Neural cell (in vitro differentiated cells): Measurements from ENCODE around the gene NAT9. TPM values are rescaled to one million over a fixed set of nuclear protein-coding genes. Genes with fewer than 3 reads are reported as not detected.

ENCODE experiments used
- H2AFZ ChIP-seq: fragments of 200-600, 300-800 bp; sonication (generic), shearing (Covaris generic); 2 replicates; pipeline ENCODE4 v1.6.0; 2014; ENCODE audit warnings: low read depth, mild to moderate bottlenecking, antibody characterized with exemption, low read length, moderate library complexity
- H3F3A ChIP-seq: fragments of 200-600 bp; shearing (Covaris generic); 2 replicates; pipeline ENCODE4 v1.6.1; 2016; ENCODE audit warnings: mild to moderate bottlenecking, moderate library complexity, mixed read lengths, antibody characterized with exemption, low read length; ENCODE audit not compliant: insufficient read depth, poor library complexity, severe bottlenecking
- H3K27ac ChIP-seq: fragments of 200-600, 300-800 bp; sonication (generic), shearing (Covaris generic); 2 replicates; pipeline ENCODE4 v1.5.1; 2014; ENCODE audit warnings: mild to moderate bottlenecking, low read length, moderate library complexity
- H3K27me3 ChIP-seq: fragments of 300-800, 200-600 bp; sonication (generic), shearing (Covaris generic); 2 replicates; pipeline ENCODE4 v1.6.0; 2014; ENCODE audit warnings: mild to moderate bottlenecking, low read depth, low read length, moderate library complexity; ENCODE audit not compliant: insufficient read depth
- H3K36me3 ChIP-seq: fragments of 300-800, 200-600 bp; sonication (generic), shearing (Covaris generic); 2 replicates; pipeline ENCODE4 v1.5.1; 2014; ENCODE audit warnings: mild to moderate bottlenecking, antibody characterized with exemption, low read length, moderate library complexity; ENCODE audit not compliant: insufficient read depth
- H3K4me2 ChIP-seq: fragments of 300-800, 200-600 bp; sonication (generic), shearing (Covaris generic); 2 replicates; pipeline ENCODE4 v1.6.0; 2014; ENCODE audit warnings: mild to moderate bottlenecking, low read length
- H3K4me3 ChIP-seq: fragments of 300-800, 200-600 bp; sonication (generic), shearing (Covaris generic); 2 replicates; pipeline ENCODE4 v1.5.1; 2014; ENCODE audit warnings: mild to moderate bottlenecking, low read length, moderate library complexity
- H3K79me2 ChIP-seq: fragments of 200-600 bp; shearing (Covaris generic); replicated peaks from 2 replicates; pipeline ENCODE4 v1.6.0; 2014; ENCODE audit warnings: mild to moderate bottlenecking, low read length, moderate library complexity; ENCODE audit not compliant: insufficient read depth
- H3K9ac ChIP-seq: fragments of 300-800, 200-600 bp; sonication (generic), shearing (Covaris generic); 2 replicates; pipeline ENCODE4 v1.6.1; 2016; ENCODE audit warnings: mild to moderate bottlenecking, low read length, mixed read lengths
- H3K9me2 ChIP-seq: fragments of 200-600 bp; shearing (Covaris generic); 2 replicates; pipeline ENCODE4 v1.6.1; 2016; ENCODE audit warnings: mild to moderate bottlenecking, low read length, mixed read lengths; ENCODE audit not compliant: insufficient read depth
- H3K9me3 ChIP-seq: fragments of 200-600, 300-800 bp; sonication (generic), shearing (Covaris generic); 2 replicates; pipeline ENCODE4 v1.6.1; 2016; ENCODE audit warnings: mild to moderate bottlenecking, mixed run types, low read length, moderate library complexity, mixed read lengths
- H4K20me1 ChIP-seq: fragments of 200-600 bp; shearing (Covaris generic); 2 replicates; pipeline ENCODE4 v1.6.1; 2016; ENCODE audit warnings: mild to moderate bottlenecking, mixed run types; ENCODE audit not compliant: insufficient read depth
- CTCF ChIP-seq: fragments of 450-650 bp; IDR thresholded peaks from 2 replicates; pipeline ENCODE4 v1.5.1; 2014; ENCODE audit warnings: antibody characterized with exemption, mild to moderate bottlenecking, moderate library complexity; ENCODE audit not compliant: poor library complexity, severe bottlenecking
- EP300 ChIP-seq: fragments of 450-650 bp; conservative IDR thresholded peaks from 2 replicates; pipeline ENCODE4 v1.6.1; 2014; ENCODE audit warnings: antibody characterized with exemption, mild to moderate bottlenecking, moderate library complexity; ENCODE audit not compliant: poor library complexity, severe bottlenecking
- EZH2 ChIP-seq: fragments of 200-600, 300-800 bp; shearing (Covaris generic), sonication (generic); IDR thresholded peaks from 2 replicates; pipeline ENCODE4 v1.6.1; 2014; ENCODE audit warnings: antibody characterized with exemption, low read length, borderline replicate concordance, mild to moderate bottlenecking; ENCODE audit not compliant: insufficient read depth, poor library complexity, severe bottlenecking
- MXI1 ChIP-seq: fragments of 450-650 bp; conservative IDR thresholded peaks from 2 replicates; pipeline ENCODE4 v1.6.1; 2014; ENCODE audit warnings: antibody characterized with exemption, mild to moderate bottlenecking; ENCODE audit not compliant: poor library complexity, severe bottlenecking
- POLR2AphosphoS5 ChIP-seq: IDR thresholded peaks from 2 replicates; pipeline ENCODE4 v1.6.1; 2012
- RAD21 ChIP-seq: fragments of 450-650 bp; conservative IDR thresholded peaks from 2 replicates; pipeline ENCODE4 v1.6.1; 2014; ENCODE audit warnings: antibody characterized with exemption, mild to moderate bottlenecking, moderate library complexity
- SMC3 ChIP-seq: fragments of 450-650 bp; conservative IDR thresholded peaks from 2 replicates; pipeline ENCODE4 v1.6.1; 2014; ENCODE audit warnings: antibody characterized with exemption, mild to moderate bottlenecking, moderate library complexity; ENCODE audit not compliant: poor library complexity
- TAF1 ChIP-seq: IDR thresholded peaks from 2 replicates; pipeline ENCODE4 v1.6.1; 2012; ENCODE audit warnings: low read depth
- polyA plus RNA-seq: library from polyadenylated mRNA; depleted of rRNA; stranded (reverse); fragments of >200 nt; gene quantifications from 2 replicates; pipeline ENCODE4 v1.2.3, GENCODE V29; 2014
- TF ChIP-seq, protein P1 (sequence below): IDR thresholded peaks from 2 replicates; pipeline ENCODE4 v1.6.1; 2012; ENCODE audit warnings: borderline replicate concordance

Gene NAT9
- polyA plus RNA-seq, 1 donor from 2014 or later = 243 TPM

DNA sequence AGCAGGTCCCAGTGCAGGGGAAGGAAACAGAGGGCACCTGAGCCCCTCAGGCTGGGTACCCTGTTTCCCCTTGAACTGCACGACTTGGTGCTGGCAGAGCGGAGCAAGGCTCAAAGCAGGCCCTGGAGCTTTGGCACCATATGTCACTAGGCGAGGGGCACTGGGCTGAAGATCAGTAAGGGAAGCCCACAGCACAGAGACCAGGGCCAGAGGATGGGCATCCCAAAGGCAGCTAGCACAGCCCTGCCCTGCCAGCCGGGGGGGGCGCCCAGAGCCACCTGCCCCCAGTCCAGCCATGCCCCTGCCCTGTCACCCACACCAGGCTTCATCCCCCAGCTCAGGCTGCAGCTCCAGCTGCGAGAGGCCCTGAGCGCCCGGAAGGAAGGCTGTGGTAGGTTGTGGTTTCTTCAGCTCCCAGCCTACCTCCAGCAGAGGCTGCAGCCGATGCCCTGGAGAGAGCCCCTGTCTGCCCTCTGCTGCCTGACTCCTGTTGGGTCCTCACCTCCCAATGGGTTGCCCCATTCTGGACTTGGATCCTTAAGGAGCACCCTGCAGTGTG is 16.8 kb downstream of the NAT9 start:
- Histone ChIP-seq H3K27me3 (no peaks in the 10 kb centered on the region), H3K9ac (no peak overlapping the region), H3K4me3 (no peak overlapping the region), H2AFZ (no peak overlapping the region), H3K9me2 (no peaks in the 10 kb centered on the region), H3F3A (no peaks in the 10 kb centered on the region), H3K4me2 (no peak overlapping the region), H3K27ac (no peak overlapping the region), H3K79me2 (no peaks in the 10 kb centered on the region), H3K9me3 (no peaks in the 10 kb centered on the region), H4K20me1 (no peaks in the 10 kb centered on the region), H3K36me3 (no peaks in the 10 kb centered on the region)
- TF ChIP-seq CTCF (no peak), TAF1 (no peak), SMC3 (no peak), MXI1 (no peak), EP300 (no peak), EZH2 (no peak), RAD21 (no peak), POLR2AphosphoS5 (no peak)
- TF ChIP-seq, protein P1, sequence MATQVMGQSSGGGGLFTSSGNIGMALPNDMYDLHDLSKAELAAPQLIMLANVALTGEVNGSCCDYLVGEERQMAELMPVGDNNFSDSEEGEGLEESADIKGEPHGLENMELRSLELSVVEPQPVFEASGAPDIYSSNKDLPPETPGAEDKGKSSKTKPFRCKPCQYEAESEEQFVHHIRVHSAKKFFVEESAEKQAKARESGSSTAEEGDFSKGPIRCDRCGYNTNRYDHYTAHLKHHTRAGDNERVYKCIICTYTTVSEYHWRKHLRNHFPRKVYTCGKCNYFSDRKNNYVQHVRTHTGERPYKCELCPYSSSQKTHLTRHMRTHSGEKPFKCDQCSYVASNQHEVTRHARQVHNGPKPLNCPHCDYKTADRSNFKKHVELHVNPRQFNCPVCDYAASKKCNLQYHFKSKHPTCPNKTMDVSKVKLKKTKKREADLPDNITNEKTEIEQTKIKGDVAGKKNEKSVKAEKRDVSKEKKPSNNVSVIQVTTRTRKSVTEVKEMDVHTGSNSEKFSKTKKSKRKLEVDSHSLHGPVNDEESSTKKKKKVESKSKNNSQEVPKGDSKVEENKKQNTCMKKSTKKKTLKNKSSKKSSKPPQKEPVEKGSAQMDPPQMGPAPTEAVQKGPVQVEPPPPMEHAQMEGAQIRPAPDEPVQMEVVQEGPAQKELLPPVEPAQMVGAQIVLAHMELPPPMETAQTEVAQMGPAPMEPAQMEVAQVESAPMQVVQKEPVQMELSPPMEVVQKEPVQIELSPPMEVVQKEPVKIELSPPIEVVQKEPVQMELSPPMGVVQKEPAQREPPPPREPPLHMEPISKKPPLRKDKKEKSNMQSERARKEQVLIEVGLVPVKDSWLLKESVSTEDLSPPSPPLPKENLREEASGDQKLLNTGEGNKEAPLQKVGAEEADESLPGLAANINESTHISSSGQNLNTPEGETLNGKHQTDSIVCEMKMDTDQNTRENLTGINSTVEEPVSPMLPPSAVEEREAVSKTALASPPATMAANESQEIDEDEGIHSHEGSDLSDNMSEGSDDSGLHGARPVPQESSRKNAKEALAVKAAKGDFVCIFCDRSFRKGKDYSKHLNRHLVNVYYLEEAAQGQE = no peak

- Histone ChIP-seq H3K9me3 (no peaks in the 10 kb centered on the region), H3K4me2 (no peak overlapping the region), H4K20me1 (no peaks in the 10 kb centered on the region), H3F3A (no peaks in the 10 kb centered on the region), H3K27ac (no peak overlapping the region), H3K27me3 (no peaks in the 10 kb centered on the region), H3K36me3 (no peaks in the 10 kb centered on the region), H3K79me2 (no peaks in the 10 kb centered on the region), H3K4me3 (no peak overlapping the region), H3K9me2 (no peaks in the 10 kb centered on the region), H3K9ac (no peak overlapping the region), H2AFZ (no peak overlapping the region)
- TF ChIP-seq EP300 (no peak), RAD21 (no peak), TAF1 (no peak), POLR2AphosphoS5 (no peak), CTCF (no peak), MXI1 (no peak), EZH2 (no peak), SMC3 (no peak)
- TF ChIP-seq, protein P1 = no peak
Observed at GRCh38 chr17:74758848-74759168, 17.3 kb downstream of the NAT9 start.
